ENCODE measurements around the gene FLNC. TPM values are rescaled to one million over a fixed set of nuclear protein-coding genes. Genes with fewer than 3 reads are reported as not detected.

The FLNC gene
- total and polyA plus RNA-seq, 9 of the 15 experiments (the other 6 are each of a cell fraction or from before 2014, with no cell fraction given): 0.90 to 155 (median 28.8) TPM

GRCh38 chr7:128781126-128781525 lies 49.1 kb upstream of the FLNC start:
- ChIA-PET POLR2A (interaction anchor here (0.7 to 3.1 kb wide), 7 partner anchors 8 to 52 kb away, joined by 3 to 18 read pairs (median 4); partner anchors contain the start of gene CALU), CTCF (ENCODE audit: low intra/inter-chr PET ratio) (no interaction called here)
- Histone ChIP-seq H3K36me3 (ENCODE audit: control insufficient read depth, insufficient read depth, low read length) (no peaks in the 10 kb centered on the region), H3K9me3 (replicated peaks; ENCODE audit: control insufficient read depth, insufficient read depth, low read depth, low read length) (no peaks in the 10 kb centered on the region), H3K27me3 (ENCODE audit: control insufficient read depth in 2 of 2, insufficient read depth in 2 of 2, low read length in 2 of 2) (no peaks in the 10 kb centered on the region; a peak in 1 of 5 replicates), H3K9me1 (ENCODE audit: control insufficient read depth, insufficient read depth, low read length) (no peaks in the 10 kb centered on the region), H4K20me1 (replicated peaks; ENCODE audit: control insufficient read depth, insufficient read depth, low read length) (no peaks in the 10 kb centered on the region), H3K27ac (ENCODE audit: extremely low read depth, low read depth, low read length) (no peak overlapping the region), H3K4me1 (replicated peaks in 1 of 2; ENCODE audit: control insufficient read depth in 2 of 2, insufficient read depth in 2 of 2, low read length in 2 of 2) (peaks cover 5 to 22% of the 10 kb centered on the region in 2 experiments; a peak in 4 of 5 replicates), H3K79me2 (ENCODE audit: control insufficient read depth, insufficient read depth, low read length) (no peaks in the 10 kb centered on the region), H3K9ac (ENCODE audit: insufficient read depth in 1 of 2, low read depth in 2 of 2, low read length in 2 of 2) (no peak overlapping the region), H2AFZ (ENCODE audit: low read depth, low read length) (peak overlapping the region; percentile 29; the same call in 1 of the 2 replicates), H3K4me3 (no peak overlapping the region), H3K4me2 (ENCODE audit: insufficient read depth, low read length) (no peak overlapping the region)
- ATAC-seq (no peak), DNase-seq (ENCODE audit: extremely low read depth in 1 of 4, low spot score in 3 of 4) (no peak), FAIRE-seq (no peak)
- 69% methylated on average over 5 of the region's 5 CpGs for WGBS (ENCODE audit: insufficient coverage, low coverage, missing lambda C conversion rate)
- no TSS peak for BruUV-seq (replicated peaks)
- in situ Hi-C loops (cut with MboI): no loop called here
- intact Hi-C loops (cut with micrococcal nuclease): loop anchor here (5.0 kb wide), 1 partner anchor 81 kb away; the partner anchor contains the start of gene ATP6V1F
- TF ChIP-seq SREBF1 (IDR thresholded peaks at IDR 0.05; ENCODE audit: borderline replicate concordance, low read depth, low read length): no peak
- no peak for TF ChIP-seq RBFOX2 (IDR thresholded peaks at IDR 0.05; ENCODE audit: low read depth, low read length)
- no peak for TF ChIP-seq ZNF277 (CRISPR knock-in tag; IDR thresholded peaks at IDR 0.05; ENCODE audit: borderline replicate concordance)
- TF ChIP-seq RB1 (IDR thresholded peaks at IDR 0.05; ENCODE audit: low read depth): no peak
- no peak for TF ChIP-seq ELK3 (CRISPR knock-in tag; IDR thresholded peaks at IDR 0.05)
- no peak for TF ChIP-seq BCLAF1 (IDR thresholded peaks at IDR 0.05; ENCODE audit: borderline replicate concordance in 1 of 2, control insufficient read depth in 1 of 2, low read depth in 2 of 2, low read length in 1 of 2)
- TF ChIP-seq ZNF184 (CRISPR knock-in tag; IDR thresholded peaks at IDR 0.05): no peak
- TF ChIP-seq COPS2 (conservative IDR thresholded peaks at IDR 0.05): no peak
- TF ChIP-seq ZEB2 (IDR thresholded peaks at IDR 0.05): no peak
- no peak for TF ChIP-seq ARNT (IDR thresholded peaks at IDR 0.05)
- TF ChIP-seq YY1 (IDR thresholded peaks at IDR 0.05; ENCODE audit: borderline replicate concordance in 1 of 3, control insufficient read depth in 1 of 3, extremely low read depth in 1 of 3, insufficient read depth in 3 of 3, insufficient read length in 1 of 3, insufficient replicate concordance in 2 of 3, low read depth in 1 of 3, low read length in 2 of 3): no peak
- TF ChIP-seq CSDE1 (IDR thresholded peaks at IDR 0.05): no peak
- TF ChIP-seq MEF2A (IDR thresholded peaks at IDR 0.05; ENCODE audit: control insufficient read depth, low read depth, low read length): no peak
